Measurements from ENCODE around the gene GATB. TPM values are rescaled to one million over a fixed set of nuclear protein-coding genes. Genes with fewer than 3 reads are reported as not detected.

Gene GATB
- polyA plus RNA-seq (2013, experiment 1 of 2; ENCODE audit: insufficient read length) = 17.9 TPM
- 18.2 TPM for polyA plus RNA-seq (2013, experiment 2 of 2; ENCODE audit: insufficient read length)

DNA sequence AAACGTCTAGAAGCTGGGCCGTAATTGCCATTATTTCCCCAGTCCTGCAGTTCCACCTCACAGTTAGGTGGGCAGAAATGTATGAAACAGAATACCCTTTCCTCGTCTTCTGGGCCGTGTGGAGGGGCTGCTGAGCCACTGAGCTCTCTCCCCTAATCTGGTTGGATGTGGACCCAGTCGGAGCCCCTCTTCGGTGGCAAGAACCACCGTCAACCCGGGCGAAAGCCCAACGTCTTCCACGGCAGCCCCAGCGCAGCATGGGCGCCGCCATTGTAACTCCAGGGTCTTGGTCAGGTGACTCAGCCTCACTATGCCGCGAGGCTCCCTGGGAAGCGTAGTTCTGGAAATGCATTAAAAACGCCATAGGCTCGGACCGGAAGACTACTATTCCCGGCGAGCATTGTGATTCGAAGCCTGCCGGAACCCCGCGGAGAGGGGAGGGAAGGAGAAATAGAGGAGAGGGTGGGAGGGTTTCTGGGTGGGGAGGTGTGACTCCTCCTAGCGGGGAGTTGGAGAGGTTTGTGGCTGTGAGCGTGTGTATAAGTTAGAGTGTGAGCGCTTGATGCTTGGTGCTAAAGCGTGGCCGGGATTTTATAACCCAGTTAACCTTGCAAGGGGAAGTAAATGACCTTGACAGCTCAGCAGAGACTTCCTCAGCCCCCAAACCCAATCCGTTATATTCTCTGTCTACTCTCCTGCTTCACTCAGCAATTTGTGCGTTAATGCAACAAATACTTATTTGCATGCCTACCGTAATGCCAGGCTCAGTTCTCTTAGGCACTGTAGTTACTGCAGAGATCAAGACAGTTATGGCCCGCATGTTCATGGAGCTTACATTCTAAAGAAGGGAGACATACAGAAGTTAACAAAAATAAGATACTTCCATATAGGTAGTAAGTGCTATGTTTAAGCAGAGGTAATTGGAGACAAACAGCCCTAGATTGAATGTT, at the start of gene GATB:
Gene GATB, minus strand, starts transcription at position 296 of the 950 bp plus-strand sequence. Its CDS starts 25 bp downstream, at position 271.
- DNase-seq = peak; percentile 97

GRCh38 chr4:151810476-151810875, 49.7 kb upstream of the GATB start:
- no peak for DNase-seq

GRCh38 chr4:151809716-151810115, 48.9 kb upstream of the GATB start:
- DNase-seq = no peak

GRCh38 chr4:151808542-151808941, 47.7 kb upstream of the GATB start:
- no peak for DNase-seq

DNA sequence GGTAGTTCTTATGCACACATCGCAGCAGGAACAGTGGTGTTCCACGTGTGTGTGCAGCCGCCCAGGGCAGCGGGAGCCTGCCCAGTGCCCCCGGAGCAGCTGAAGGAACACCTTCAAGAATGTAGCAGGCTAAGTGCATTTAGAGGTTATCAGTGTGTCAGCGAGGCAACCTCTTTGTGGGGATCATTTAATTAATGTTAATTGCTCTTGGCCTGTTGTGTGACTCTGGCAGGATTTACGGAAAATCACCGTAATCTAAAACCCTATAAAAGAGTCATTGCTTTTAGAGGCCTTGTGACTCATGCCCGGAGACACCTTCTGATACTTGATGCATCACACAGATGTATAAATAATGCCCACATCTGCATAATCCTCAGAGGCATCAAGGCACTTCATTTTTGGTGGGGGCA, 47.3 kb upstream of the GATB start:
- DNase-seq = no peak

DNA sequence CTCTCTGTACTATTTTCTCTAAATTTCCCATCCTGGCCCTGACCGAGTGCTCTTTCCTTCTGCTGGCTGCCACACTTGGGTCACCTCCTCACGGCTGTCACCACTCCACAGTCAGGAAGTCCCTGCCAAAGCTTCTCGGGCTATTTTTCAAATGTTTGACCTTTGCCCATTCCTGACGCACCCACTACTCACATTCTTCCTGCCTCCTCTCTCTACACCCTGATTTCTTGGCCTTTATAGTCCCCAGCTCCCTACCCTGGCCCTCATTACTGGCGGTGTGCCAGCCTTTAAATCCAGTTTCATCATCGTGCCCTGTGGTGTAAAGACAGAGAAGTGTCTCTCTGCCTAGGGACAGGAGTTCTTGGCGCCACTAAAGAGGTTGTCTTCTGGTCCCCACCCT, 46.4 kb upstream of the GATB start:
- no peak for DNase-seq

GRCh38 chr4:151806511-151806927, 45.7 kb upstream of the GATB start:
- peak; percentile 66 for DNase-seq

GRCh38 chr4:151804821-151805220, 44.0 kb upstream of the GATB start:
- peak; percentile 8 for DNase-seq

DNA sequence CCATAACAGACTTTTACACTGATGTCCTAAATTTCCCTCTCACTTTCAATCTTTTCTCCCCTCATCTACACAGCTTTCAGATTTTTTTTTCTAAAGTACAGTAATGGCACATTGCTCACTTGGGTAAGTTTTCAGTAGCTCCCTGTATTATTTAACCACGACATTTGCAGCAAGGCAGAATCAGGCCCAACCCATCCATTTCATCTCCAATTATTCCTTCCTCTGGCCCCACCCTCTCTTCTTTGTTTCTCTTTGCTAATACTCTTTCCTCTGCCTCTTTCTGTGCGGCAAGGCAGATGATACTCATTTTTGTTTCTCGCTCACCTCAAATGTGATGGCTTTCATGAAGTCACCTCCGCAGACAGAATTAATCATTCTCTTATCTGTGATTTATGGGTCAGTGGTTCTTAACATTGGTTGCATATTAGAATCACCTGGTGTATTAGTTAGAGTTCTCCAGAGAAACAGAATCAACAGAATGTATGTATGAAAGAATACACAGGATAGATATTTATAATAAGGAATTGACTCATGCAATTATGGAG, 43.4 kb upstream of the GATB start:
- no peak for DNase-seq

DNA sequence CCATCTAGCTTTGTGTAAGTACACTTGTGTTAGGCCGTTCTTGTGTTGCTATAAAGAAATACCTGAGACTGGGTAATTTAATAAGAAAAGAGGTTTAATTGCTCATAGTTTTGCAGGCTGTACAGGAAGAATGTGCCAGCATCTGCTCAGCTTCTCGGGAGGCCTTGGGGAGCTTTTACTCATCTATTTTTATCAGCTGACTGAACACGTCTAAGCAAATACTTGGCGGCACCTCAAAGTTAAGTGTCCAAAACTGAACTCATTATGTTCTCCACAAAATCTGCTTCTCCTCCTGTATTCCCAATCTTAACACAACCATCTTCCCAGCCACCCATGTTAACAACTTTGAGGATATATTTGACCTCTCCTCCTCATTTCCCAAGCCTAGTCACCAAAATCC, 42.4 kb upstream of the GATB start:
- no peak for DNase-seq

GRCh38 chr4:151801547-151802516, 41.0 kb upstream of the GATB start:
- DNase-seq = no peak

GRCh38 chr4:151799417-151800012, 38.7 kb upstream of the GATB start:
- no peak for DNase-seq

DNA sequence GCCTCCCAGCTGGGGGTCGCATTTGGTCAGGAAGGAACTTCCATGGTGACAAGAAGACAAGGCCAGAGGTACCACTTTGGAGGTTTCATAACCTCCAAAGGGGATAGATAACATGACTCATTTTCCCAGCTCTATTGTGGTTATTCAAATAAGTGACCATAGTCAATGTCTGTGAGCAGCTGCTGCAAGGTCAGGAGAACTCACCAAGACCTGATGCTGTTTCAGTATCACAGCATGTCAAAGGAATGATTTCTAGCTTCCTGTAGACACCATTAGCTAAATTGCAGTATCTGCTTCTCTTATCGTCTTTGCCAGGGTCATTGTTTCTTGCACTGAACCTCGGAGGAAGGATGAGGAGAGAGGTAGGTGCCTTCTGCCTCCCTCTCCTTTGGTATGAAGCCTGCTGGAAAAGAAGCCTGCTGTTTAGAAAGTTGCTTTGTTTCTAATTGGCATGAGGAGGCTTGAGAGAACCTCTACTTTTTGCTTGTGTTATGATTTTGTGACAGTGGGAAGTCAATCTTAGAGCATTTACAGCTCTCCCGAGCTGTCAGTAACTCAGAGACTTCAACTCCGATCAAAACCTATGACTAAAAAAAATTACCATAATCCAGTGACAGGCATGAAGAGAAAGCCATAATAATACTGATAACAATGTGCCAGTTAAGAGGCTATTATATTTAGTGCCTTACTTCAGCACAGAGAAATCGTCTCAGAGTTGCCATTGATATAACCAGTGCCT, 38.0 kb upstream of the GATB start:
- no peak for DNase-seq

DNA sequence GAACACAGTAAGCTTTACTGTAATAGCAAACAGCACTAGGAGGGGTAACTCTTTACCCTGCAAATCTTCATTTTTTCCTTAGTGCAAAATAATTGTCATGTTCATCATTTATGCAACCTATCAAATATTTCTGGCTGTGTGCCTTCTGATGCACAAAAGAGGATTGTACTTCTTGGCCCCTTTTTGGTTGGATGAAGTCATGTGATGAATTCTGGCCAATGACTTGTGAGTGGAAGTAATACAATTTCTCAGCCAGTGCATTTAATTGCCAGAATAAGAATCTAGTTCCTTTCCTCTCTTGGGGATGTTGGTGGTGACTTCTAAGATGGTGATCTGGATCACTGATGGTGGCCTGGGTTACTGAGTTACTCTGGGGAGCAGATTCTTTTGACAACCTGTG, 37.0 kb upstream of the GATB start:
- DNase-seq = no peak

GRCh38 chr4:151797131-151797530, 36.3 kb upstream of the GATB start:
- DNase-seq = no peak

- no peak for DNase-seq
Measured at GRCh38 chr4:151796106-151796505, 35.3 kb upstream of the GATB start.

- no peak for DNase-seq
Measured at GRCh38 chr4:151792995-151793394, 32.2 kb upstream of the GATB start.

DNA sequence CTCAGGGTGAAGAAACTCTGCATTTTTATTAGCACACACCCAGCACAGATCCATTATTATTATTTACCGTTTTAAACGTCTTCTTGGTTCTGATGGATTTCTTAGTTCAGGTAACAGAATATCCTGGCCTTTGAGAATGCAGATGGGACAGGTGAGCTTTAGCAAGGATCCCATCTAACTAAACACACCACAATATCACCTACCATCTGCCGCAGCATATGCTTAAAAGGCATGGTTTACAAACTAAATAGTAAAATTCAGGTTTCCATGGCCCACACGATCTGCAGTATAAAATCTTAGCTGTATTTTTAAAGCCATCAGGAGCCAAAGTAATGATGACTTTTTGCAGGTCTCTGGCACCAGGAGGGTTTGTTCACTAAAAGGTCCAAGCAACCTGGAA, 31.7 kb upstream of the GATB start:
- DNase-seq = no peak

- no peak for DNase-seq
Measured at GRCh38 chr4:151788021-151788420, 27.2 kb upstream of the GATB start.

GRCh38 chr4:151786158-151786495, 25.3 kb upstream of the GATB start:
- no peak for DNase-seq

DNA sequence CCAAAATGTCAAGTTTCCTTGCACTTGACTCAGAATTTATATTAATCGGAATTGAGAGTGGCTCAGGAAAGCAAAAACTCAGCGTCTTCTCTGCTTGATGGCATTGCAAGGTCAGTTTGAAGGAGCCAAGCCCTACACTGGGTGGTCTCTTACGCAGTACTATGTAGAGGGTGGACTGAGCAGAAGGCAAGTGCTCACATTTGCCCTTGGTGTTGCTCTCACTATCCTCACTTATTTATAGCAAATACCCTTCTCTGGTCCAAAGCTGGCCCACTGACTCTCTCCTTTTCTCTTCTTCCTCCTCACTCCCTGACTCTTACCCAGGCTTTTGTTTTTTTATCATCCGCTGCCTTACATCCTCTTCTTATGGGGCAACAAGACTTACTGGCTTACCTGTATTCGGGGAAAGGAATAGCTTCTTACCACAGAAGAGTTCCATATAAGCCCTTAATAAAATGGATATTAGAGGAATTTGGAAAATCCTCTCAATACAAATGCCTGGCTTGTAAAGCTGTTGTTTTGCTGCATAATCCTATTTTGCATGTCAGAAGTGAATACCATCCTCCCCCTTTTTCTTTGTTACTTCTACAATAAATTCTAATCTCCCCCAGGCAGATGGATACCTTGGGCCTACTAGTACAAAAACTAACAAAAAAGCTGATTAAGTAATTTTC, 24.8 kb upstream of the GATB start:
- no peak for DNase-seq

All from fibroblast of skin of abdomen (primary cell).